Activated CD8-positive, alpha-beta memory T cell treated with anti-CD3 and anti-CD28 coated beads, Interleukin-2, amount 50 U/mL, for 1 hour (primary cell): Measurements from ENCODE around the gene SF3B4.
"Not testable (repeated sequence)": the region's sequence is repeated elsewhere in the genome, so short reads cannot be mapped to it uniquely, and the experiment has no call there.

Experiments used
- DNase-seq: peaks from one replicate; pipeline ENCODE4 v3.0.0-alpha.2; 2020; ENCODE audit errors: extremely low read depth

Gene SF3B4

DNA sequence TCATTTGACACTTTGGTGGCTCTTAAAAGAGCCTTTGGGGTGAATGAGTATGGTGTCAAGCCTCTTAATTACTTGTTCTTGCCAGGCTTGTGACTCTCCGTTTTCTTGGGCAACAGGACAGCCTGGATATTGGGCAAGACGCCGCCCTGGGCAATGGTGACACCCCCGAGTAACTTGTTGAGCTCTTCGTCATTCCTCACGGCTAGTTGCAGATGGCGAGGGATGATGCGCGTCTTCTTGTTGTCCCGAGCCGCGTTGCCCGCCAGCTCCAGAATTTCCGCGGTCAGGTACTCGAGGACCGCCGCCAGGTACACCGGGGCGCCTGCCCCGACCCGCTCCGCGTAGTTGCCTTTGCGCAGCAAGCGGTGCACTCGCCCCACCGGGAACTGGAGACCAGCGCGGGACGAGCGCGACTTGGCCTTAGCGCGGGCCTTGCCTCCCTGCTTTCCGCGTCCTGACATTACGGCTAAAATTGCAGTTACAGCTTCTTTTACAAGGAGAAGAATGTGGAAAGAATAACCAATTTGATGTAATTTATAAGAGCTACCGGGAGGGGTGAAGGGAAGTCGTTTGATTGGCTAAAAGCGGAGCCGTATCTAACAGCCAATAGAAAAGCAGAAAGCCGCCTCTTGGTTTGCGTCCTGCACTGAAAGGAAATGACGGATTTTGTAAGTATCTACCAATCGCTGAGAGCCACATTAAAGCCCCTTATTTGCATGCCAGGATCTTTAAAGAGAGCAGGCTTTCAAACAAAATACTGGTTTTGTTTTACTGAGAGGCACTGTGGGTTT is 40.0 kb downstream of the SF3B4 start:
- DNase-seq, result peak; percentile 74

DNA sequence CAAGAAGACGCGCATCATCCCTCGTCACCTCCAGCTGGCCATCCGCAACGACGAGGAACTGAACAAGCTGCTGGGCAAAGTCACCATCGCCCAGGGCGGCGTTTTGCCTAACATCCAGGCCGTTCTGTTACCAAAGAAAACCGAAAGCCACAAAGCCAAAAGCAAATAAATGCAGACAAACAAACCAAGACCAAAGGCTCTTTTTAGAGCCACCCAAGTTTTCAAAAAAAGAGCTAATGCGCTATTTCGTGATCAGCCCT is 40.5 kb downstream of the SF3B4 start:
- not testable (repeated sequence) for DNase-seq

DNA sequence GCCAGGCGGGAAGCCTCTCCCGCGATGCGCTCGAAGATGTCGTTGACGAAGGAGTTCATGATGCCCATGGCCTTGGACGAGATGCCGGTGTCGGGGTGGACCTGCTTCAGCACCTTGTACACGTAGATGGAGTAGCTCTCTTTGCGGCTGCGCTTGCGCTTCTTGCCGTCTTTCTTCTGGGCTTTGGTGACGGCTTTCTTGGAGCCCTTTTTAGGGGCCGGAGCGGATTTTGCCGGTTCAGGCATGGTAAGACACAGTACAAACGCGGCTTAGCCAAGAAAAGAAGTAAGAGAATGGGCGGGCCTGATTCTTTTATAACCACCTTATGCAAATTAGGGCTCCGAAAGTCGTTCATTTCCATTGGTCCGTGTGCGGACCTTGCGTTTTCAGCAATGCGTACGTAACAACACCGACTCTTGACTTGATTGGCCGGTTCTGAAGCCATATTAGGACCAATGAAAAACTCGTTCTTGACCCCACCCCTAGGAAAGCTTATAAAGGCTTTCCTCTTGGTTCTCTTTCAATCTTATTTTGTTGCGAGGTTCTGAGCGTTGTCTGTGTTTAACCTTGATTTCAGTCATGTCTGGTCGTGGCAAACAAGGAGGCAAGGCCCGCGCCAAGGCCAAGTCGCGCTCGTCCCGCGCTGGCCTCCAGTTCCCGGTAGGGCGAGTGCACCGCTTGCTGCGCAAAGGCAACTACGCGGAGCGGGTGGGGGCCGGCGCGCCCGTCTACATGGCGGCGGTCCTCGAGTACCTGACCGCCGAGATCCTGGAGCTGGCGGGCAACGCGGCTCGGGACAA is 41.0 kb downstream of the SF3B4 start:
- DNase-seq, result peak; percentile 86

DNA sequence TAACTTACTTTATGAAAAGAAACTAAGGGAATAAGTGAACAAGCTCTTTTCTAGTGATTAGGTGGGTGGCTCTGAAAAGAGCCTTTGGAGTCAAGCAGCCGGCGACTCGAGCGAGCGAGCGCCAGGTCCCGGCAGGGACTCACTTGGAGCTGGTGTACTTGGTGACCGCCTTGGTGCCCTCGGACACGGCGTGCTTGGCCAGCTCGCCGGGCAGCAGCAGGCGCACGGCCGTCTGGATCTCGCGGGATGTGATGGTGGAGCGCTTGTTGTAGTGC is 41.5 kb downstream of the SF3B4 start:
- DNase-seq, result not testable (repeated sequence)

DNA sequence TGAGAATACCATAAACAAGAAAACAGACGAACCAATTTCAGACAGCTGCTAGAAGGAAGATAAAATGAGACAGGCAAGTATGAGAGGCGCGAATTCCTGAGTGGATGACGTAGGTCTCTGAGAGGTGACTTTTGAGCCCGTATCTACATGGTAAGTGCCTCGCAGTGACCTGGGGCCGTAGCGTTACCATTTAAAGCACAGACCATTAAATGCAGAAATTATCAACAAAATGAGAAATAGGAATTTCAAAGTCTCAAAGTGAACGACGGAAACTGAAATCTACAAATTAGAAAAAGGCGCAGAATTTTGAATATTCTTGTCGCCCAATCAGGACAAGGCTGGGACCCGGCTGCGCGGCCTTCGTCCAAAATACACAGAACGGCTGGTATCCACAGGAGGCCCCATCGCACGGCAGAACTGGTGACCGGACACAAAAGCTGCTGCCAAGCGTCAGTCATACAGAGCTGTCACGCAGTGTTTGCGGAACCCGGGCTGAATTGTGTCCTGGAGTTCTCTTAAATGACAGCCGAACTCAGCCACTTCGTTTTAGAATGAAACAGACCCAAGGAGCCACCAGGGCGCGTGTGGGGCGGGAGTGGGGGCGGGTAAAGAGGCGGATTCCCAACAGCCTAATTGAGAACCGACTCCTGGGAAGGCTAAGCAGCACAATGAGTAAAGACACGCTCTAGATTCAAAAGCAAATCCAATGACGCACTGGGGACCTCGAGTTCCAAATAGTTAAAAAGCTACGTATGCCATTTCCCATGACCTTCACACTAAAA is 42.1 kb downstream of the SF3B4 start:
- no peak for DNase-seq

DNA sequence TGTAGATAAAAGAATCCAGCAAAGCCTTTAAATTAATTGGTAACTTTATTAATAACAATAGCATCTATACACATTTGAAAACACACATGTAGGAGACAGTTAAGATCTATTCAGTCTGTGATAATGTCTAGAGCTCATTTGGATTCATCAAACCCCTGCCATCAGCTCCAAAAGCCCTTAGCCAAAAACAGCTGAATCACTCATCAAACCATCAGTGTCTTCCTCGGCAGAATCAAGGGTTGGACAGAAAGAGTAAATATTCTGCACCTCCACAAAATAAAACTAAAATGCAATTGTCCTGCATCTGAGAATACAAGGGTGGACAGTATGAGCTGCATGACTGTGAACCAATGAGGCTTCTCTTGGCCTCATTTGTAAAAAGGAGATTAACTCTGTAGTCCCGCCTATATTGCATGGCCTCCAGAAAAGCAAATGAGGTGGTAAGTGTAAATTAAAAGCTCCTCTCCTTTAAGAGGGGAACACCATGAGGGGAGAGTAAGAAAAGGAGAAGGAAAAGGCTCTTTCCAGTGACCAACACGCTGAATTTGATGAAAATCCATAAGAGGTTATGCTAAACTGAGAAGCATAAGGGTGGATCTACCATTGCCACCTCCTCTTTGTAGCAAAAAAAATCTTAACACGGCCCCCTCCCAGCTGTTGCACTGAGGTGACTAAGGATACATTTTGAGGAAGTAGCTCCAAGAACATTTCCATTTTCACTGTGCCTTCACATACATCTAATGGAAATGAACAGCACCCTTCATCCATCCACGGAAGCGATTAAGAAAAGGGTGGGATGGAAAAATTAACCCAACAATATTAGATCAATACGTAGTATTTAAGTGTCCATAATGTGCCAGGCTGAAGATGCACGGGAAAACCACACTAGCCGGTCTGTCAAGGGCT is 42.9 kb downstream of the SF3B4 start:
- no peak for DNase-seq

DNA sequence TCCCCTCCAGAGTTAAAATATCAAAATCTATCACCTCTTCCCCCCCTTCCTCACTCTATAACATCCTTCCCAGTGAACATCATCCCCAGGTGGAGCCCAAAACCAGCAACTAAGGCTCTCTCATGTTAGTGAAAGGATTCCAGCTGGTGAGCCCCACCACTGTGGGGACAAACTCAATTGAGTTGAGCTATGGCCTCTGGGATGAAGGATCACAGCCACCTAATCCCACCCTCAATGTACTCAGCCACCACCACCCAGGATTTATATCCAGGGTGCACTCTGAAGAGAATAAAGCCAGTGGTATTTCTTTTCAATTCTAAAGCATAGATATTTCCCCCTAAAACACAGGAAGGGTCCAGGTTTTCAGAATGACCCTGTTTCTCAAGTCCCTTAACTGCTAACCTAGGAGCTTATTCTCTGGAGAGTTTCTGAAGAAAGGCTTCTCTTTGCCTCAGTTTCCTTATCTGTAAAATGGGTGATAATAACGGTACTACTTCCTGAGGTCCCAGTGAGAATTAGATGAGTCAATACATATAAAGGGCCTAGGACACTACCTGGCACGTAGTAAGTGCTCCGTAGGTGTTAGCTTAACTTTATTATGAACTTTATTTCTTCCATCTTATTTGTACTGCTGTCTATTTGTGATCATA is 43.9 kb downstream of the SF3B4 start:
- no peak for DNase-seq

DNA sequence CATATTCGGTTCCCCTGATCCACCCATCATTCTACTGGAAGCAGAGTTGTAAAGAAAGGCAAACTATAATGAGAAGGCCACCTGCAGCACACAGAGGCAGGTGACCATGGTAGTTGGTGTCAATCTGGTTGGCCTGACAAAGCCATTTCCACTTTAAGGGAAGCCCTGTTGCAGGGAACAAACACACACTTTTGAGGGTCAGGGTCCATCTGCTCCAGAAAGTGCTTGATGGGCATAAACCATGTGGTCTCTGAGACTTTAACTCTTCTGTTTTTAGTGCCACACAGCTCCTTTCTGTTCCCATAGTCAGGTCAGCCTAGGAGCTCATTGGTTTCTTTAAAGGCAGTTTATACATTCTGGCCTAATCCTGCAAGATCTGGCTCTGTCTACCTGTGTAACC is 45.7 kb downstream of the SF3B4 start:
- no peak for DNase-seq

DNA sequence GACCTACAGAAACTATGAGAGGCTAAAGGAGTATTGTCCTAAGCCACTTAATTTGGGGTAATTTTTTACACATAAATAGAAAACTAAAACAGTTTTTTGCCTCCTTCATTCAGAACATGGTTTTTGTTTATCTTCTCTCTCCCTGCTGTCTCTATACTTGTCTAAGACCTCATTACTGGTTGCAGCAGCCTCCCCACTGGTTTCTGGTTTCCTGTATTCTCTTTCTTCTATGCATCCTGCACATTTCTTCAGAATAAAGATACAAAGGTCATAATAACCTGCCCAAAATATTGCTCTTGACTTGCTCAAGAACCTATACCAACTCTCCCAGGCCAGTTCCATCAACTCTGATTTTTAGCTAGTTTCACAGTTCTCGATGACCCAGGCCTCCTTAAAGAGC is 48.0 kb downstream of the SF3B4 start:
- no peak for DNase-seq

DNA sequence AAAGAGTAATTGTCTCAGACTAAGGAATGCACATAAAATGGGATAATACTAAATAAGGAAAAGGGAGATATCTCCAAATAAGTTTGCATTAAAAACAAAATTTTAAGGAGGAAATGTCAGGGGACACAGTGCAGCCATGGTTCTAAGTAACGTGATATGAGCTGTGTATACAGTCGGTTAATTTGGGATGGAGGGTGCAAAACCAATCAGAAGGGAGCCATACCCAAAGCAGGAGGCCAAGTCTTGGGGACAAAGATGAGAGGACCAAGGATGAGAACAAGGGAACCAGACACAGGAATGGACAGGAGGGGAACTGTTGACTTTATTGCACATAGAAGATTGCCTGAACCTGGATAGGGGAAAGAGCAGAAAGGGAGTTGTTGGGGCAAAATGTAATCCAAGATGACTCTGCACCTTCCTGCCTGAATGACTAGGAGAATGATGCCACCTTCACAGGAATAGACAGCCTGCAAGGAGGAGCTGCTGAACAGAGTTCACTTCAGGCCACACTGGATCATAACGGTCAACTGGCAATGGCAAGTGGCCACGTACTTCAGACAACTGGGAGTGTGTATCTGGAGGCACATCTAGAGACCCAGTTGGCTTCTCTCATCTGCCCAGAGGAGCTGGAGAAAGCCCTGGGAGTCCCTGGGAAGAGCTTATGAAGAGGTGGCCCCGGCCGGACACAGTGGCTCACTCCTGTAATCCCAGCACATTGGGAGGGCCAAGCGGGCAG is 50.2 kb downstream of the SF3B4 start:
- no peak for DNase-seq
